Stimulated activated CD4-positive, alpha-beta T cell treated with anti-CD3 and anti-CD28 coated beads, TNF-alpha, amount 100 ng/mL, for 24 hours (primary cell): ENCODE data around the gene ARID5B.
A peak's percentile ranks its signal among the peaks of the same experiment; 100 is the strongest.

ENCODE experiments used
- DNase-seq, 3 experiments: peaks; one replicate each; pipeline ENCODE4 v3.0.0-alpha.2; 2020; ENCODE audit warnings: low read depth in 3 of 3

ARID5B gene

DNA sequence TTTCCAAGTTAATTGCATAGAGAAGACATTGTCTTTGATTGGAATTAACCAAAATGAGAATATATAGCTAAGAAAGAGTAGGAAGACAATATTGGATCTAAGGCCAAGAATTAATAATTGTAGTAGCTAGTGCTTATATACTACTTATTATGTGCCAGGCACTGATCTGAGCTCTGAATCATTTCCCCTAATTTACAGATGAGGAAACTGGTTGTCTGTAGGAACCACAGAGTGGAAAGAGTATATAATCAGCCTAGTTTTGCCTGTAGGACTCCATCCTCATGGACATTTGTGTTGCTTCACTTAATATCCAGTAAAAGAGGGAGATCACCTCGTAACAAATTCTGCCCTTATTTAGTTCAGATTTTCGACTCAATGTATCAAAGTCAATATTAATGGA lies 127.9 kb downstream of the ARID5B start:
- no peak for DNase-seq

DNA sequence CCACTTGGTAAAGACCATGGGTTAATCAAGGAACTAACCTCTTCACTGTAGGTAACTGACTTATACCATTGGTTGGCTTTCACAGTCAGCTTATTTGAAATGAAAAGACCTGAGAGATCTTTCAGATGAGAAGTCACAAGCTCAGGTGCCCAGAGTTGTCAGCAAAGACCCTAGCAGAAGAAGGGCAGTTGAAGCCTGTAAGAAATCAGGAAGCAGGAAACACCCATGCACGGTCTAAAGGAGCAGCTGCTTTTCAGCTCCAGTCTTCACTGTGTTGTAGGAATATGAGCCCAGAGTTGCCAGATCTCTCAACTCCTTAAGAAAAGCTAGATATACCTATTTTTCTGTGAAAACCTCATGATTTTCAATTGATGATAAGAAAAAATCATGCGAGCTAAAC lies 130.0 kb downstream of the ARID5B start:
- DNase-seq = no peak

DNA sequence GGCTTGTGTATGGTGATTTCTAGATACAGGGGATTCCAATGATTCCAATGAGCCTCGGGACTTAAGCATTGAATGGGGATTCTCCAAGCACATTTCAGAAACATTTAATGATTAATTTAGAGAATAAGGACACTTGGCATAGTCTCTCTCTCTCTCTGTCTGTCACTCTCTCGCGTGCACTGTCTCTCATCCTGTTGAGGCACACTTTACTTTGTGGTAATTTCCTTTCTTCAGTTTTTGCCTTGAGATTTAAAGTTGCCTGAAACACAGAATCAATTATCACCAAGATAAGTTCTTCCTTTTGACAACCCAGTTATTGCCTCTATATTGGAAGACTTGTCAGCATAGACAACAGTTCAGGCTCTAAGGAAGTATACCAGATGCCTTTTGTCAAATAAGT lies 131.6 kb downstream of the ARID5B start:
- no peak for DNase-seq

DNA sequence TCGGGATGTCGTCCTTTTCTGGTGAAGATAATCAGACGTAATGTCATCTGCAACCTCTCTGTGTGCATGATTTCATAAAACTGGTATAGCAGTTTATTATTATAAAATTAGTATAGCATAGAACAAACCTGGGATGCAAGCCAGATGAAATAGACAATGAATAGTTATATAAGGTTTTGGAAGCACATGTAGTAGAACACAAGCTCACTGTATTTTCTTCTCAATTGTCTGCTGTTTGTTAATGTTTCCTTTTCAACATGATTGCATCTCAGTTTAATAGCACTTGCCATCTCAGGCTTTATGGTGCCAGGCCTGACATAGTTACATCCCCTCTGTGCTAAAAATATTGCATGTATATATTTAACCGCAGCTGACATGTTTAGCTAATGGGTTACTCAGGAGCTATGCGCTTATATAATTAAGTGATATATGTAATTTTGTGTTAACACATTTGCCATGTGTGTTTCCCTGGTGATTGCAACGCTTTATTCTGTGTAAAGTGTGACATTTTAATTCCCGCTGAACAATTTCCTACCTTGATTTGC lies 132.7 kb downstream of the ARID5B start:
- no peak for DNase-seq

DNA sequence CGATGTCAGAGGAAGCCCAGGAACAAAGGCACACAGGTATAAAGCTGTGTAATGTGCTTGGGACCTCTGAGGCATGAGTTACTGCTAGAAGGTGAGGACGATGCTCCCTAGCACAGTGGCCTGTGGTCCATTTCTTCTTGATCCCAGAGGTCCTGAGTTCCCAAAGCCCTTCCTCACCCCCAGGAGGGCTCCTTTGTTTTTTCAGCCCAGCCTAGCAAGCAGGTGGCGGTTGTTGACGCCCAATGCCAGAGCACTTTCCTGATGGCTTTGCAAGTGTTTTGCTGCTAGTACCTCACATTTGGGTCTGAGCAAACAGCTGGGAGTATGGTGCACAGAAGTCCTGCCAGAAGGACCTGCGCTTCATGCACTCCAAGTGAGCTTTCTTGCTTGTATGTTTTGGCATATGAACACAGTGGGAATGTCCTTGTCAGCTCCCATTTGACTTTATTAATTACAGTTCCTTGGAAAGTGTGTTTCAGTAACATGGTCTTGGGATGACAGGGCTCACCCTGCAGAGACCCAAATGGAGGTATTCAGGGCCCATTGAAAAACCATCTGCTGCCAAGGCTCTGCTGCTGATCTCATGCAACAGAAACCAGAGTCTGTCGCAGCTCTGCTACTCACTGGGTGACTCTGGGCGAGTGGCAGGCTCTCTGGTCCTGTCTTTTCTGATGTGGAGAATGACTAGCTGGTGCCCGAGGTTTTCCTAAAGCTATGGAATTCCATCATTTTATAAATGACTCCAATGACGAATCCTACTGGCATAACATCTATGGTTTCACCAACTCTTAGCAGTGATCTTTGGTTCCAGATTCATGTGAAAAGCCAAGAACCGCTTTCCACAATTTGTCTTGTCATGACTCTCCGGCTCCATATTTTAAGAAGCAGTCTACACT lies 134.9 kb downstream of the ARID5B start:
- no peak for DNase-seq

DNA sequence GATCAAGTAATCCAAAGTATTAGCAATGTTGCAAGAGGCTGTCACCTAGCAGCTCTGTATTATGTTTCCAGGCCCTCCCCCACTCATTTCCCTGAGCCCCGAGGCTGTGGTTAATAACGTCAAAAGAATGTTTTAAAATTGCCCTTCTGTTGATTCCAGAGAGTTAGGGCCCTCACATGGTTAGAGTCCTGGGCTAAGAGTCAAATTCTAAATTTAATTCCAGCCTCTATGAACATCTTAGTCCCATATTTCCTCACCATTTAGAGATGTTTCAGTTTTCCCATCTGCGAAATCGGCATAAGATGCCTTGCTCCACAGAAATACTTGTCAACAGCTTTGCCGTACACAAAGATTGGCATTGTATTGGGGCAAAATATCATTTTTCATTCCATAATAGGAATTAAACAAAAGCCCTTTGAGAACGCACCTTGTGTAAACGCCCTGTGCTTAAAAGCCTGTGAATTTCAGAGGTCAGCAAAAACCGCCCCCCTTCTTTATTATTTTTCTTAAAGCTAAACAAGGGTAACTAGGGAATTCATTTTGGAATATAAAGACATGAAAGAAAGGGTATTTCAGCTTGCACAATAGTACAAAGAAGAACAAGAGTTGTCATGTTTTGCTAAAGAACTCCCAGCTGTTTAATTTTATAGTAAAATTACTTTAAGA lies 135.8 kb downstream of the ARID5B start:
- DNase-seq = no peak

DNA sequence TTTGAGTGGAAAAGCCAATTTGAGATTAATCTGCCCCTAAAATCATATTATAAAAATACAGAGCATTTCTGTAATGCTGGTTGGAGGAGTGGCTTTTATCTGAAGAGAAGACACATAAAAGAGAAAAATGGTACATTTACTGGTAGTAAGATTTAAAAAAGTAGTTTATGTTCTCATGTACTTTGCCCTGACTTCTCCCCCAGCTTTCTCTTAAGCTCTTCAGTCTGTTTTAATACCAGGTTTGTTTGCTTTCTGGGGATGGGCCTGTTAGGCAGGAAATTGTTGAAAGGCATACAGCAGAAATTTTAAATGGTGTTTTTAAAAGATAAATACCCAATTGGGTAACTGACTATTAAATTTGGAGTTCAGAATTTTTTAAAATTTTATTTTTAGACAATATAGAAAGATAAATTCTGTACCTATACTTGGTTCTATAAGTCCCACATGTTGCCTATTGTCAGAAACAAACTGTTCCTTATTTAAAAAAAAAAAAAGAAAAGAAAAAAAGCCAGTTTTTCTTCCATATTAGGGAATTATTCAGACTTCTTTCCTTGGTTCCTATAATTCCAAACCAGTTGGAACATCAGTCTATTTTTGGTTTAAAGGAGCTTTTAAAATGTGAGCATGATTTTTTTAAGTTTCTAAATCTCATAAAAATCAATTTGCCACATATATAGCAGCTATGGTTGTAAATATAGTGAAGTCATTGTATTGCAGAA lies 136.6 kb downstream of the ARID5B start:
- no peak for DNase-seq

DNA sequence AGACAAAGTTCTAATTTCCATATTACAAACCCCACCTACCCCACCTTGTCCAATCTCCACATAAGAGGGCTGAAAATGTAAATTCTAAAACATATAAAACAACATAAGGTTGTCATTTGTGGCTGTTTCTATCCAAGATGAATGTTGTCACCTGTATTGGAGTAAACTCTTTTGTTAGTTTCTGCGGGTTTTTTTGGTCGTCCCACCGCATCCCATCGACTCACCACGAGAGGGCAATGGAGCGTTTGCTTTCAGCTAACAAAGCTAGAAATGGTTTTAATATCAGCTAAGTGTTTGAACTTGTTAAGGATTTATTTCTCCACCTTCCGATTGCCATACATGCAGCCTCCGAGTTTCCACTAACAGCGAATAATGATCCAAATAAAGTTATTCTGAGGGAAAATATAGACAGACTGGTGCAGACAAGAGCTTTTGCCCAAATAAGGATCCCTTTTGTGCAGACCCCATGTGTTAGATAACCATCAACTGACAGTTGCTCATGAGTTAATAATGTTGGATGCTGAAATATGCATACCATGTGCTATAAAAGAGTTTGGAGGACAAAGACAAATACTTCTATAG lies 137.2 kb downstream of the ARID5B start:
- DNase-seq = peak; percentile 47 to 68 (median 67)

DNA sequence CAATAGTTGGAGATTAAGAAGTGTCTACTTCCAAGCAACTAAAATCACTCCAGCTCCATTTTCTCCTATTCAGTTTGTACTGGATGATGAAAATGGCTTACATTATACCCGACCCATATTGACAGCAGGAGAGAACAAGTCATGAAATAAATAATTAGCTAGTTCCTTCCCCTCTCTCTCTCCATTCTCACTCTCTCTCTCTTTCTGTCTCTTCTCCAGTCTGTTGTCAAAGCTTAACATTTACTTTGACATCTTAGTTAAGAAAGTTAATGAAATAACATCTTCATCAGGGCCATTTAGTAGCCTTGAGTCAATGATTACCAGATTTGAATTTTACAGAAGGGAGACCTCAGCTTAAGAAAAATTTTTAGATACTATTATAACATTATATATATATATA lies 138.5 kb downstream of the ARID5B start:
- no peak for DNase-seq

DNA sequence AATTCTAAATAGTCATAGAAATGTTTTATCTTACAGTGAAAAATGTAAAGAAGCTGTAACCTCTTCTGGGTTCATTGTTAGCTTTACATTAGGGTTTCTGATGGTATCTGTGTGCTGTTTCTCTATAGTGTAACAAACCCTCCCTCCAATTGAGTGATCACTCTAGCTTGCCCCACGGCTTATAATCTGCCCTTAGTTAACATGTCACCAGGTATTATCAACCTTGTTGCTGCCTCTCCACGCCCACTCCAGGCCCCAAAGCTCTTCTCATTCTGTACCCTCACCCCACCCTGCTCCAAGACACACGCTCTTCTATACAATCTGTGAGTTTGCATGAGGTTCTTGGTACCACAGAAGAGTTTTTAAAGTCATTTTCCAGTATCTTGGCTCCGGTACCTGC lies 139.4 kb downstream of the ARID5B start:
- DNase-seq = no peak

DNA sequence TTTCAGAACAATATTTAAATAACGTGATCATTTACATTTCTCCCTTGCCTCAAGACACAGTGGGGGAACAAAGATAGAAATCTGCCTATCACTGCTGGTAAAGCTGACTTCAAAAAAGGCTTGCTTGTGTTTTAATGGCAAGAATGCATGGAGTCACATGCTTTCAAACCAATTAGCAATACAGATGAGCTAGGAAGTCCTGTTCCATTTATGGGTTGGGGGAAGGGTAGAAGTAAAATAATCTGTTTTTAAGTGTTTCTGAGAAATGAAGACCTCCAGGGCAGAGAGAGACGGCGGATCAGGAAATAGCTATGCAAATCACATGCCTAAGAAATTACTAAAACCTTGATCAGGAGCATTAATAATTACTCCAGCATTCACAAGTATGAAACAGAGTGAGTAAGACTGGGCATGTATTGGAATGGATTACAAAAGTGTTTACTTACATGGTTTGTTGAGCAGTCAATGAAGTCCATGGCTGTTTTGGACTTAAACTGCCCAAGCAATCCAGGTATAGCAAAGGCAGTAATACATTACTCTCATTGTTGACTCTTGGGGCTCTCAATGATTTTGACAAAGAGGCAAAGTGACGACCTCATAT lies 142.0 kb downstream of the ARID5B start:
- no peak for DNase-seq

DNA sequence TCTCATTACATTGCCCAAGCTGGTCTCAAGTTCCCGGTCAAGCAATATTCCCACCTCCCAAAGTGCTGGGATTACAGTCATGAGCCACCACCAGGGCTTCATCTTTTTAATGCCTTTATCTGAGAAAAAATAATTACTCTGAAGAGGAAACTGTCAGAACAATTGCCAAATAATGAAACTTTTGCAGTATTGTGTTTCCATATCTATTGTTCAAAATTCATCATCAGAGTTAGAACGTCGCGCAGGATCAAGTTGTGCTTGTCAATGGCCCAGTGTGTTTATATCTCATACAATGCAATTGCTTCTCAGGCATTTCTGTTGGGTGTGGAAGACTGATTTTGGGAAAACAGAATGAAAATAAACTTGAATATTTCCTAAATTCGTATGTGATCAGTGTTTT lies 143.1 kb downstream of the ARID5B start:
- DNase-seq = no peak

DNA sequence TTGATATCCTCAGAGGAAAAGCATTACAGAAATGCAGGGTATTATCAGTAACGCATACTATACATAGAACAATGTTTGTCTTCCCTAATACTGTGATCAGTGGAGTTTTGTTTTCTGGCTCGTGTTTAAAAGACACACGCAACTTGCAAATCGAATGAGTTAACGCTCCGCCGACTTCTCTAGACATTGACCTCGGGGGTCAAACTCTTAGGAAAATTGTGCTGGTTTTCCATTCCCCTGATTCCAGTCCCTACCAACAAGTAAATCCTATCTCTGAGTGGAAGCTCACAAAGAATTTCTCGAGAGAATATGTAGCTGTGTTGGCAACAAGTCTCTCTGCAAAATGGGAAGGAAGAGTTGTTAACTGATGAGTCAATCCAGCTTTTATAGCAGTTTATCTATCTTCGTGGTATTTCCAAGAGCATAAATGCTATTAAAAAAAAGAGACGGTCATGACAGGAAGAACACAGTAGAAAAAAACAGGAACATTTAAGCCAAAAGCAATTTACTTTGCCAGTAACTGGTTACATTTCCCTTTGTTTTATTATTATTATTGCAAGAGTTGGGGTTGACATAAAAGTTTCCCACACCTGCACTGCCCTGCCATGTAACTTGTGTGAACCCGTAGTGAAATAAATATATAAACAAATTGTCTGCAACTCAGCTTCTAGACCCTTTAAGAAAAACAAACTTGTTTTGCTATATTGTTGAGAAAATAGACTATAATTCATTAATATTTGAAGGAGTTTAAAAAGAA lies 144.4 kb downstream of the ARID5B start:
- no peak for DNase-seq

DNA sequence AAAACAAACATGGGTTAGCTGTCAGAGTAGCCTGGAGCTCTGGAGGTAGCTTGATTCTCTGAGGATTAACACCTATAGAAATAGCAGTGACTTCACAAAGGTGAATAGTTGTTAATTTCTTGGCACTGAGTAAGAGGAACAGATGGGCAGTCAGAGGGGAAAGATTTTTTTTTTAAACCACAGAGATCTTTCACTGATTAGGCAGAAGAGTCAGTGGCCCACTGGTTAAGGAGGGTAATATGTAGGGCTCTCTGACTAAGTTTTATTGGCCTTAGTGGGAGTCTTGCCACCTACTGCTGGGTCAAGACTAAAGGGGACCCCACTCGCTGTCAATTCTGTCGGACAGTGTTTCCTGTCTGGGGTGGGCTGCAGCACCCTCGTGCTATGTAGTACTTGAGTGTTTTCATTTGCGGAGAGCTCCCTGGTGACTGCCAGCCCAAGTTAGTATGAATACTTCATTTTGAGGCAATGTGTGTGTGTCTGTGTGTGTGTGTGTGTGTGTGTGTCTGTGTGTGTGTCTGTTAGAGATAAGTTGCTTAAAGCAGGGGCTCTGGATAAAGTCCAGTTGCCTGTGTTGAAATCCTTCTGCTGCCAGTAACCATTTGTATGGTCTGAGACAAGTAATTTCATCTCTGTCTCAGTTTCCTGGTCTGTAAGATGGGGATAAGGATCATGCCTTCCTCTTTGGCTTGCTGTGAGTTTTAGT lies 145.2 kb downstream of the ARID5B start:
- peak in 1 of 3 experiments; percentile 25 for DNase-seq

DNA sequence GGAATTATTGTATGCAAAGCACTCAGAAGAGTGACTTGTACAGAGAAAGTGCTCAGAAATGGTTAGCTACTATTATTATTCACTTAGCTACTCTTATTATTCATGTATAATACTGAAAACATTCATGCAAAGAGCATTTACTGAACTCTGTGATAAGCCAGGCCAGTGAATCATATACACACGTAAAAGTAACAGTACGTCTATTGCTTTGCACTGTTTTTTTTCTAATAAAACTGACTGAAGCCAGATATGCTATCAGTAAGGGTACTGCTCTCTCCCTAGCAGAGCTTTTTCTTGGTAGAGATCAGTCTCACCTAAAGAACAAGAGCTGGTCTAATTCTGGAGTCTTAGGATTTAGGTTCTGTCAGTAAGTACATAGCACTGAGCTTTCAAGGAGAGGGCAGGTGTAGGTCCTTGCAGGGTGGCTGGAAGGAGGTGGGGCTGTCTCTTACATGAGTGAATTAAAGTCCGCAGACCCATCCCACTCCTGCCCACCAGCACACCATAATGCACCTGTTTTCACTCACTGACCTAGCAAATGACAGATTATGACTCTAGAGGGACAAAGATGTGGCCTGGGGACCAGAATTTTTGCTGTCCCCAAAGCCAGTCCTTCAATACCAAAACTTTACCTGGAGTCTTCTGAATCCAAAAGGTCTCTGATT lies 145.9 kb downstream of the ARID5B start:
- DNase-seq = no peak

DNA sequence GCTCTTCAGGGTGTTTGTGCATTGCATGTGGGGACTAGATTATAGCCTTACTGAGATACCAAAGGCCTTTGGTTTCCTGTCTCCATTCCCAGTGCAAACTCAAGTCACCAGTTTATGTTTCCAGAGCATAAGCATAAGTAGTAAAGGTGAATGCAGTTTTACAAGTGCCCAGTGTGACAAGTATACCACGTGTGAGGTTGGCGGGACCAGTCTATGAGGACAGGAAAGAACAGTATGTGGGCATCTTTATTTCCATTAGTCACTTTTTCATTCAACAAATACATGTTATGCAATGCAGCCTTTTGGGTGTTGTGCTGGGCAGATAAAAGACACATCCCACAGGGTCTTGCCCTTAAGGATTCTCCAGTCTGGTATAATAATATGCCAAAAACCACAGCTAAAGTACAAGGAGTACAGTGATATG lies 146.5 kb downstream of the ARID5B start:
- DNase-seq = peak in 1 of 3 experiments; percentile 52

DNA sequence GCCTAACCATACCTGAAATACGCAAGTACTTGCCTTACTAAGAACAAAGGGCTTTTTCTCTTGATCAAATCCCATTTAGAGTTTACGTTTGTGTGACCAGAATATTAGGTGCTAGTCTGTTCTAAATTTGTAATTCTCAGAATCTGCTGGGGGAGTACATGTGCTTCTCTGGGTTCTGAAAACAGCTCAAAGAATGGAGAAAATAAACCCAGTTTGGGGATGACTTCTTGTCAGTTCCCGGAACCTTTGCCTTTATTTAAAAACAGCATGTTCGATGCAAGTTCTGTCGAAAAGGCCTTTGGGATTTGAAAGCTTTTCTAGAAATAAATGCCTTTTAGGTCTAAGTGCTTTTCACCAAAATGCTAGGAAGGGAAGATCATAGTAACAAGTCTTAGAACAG lies 147.0 kb downstream of the ARID5B start:
- DNase-seq = no peak

DNA sequence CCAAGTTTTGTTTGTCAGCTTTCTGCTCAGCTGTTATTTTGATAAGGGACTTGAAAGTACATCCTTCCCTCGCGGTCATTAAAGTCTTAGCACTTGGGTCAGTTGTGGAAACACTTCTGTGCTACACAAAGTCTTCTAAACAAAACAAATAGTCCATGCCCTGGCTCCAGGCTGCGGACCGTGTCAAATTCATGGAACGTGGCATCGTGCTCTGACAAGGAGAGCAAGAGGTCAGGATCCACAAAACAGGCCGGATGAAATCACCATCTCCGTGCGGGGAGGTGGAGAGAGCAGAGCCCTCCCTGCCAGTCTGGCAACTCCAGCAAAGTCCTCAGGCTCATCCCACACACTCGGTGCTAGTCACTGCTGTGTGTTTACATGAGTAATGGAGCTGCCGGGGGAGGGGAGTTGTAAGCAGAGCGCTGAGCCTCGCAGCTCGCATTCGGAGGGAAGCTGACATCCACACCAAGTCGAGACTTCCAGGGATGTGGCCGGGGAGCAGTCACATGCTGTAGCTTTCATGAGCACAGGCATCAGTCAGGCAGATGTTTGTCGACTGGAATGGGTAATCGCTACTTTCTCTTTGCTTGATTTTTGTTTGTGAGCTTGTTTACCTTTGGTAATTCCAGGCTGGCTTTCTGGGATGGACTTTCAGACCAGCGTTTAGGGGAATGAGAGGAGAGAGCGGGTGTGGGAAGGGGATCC lies 147.6 kb downstream of the ARID5B start:
- peak; percentile 62 to 79 (median 68) for DNase-seq
